Pons (tissue), 1 donor: ENCODE data around the gene CLDN22.

Source experiments
- DNase-seq: peaks from one replicate; pipeline ENCODE4 v3.0.0-alpha.2; 2016; ENCODE audit warnings: low spot score

Gene CLDN22

DNA sequence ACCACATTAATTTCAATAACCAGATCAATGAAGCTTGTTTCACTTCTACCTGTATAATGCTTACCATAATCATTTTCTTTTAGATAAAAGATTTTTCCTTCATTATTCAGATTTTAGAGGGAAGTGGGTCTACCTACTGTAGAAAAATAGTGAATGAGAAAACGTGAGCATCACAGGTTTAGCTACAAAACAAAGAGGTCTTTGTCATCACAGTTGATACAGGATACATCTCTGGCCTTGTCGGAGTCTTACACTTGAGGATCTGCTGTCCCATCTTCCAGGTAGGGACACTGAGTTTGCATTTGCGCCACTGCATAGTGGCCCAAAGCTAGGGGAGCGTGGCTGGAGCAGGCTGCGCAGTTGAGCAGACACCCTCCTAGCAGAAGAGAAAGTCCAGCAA, 1.4 kb upstream of the CLDN22 start:
- DNase-seq = no peak

- DNase-seq = peak; percentile 47
Observed at GRCh38 chr4:183321079-183321478, 1.0 kb upstream of the CLDN22 start.

DNA sequence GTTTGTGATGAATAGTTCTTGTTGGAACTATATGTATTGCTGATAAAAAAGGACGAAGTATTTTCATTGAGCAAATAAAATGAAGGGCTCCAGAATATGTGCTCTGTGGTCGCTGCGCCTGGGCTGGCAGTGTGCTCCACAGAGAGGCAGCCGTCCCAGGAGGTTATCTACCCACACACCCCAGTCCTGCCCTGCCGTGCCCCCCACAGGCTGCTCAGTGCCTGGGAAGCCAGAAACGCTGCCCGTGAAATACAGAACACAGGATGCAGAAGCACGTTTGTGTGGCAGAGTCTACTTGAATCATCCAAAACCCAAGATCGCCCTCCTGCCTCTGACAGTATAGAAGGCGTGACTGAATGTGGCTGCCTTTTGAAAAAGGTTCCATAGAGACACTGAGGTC, 1.4 kb downstream of the CLDN22 start:
- DNase-seq = no peak

GRCh38 chr4:183314806-183315205, 5.3 kb downstream of the CLDN22 start:
- no peak for DNase-seq

DNA sequence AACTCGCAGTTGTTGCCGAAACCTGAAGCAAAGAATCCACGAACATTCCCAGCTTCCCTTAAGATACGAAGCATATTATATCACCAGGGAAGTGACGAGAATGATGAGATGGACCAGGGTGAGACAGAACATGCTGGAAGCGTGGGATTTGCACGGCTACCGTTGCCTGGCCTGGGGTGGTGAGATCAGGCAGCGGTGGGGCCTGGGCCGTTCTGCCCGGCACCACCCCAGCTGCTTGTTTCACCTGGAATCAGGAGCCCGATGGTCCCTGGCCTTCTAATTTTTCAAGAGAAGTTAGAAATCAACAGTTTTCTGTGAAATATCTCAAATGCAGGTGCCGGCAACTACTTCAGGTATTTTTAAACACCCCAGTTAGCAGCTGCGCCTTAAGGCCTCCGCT, 5.7 kb downstream of the CLDN22 start:
- no peak for DNase-seq

DNA sequence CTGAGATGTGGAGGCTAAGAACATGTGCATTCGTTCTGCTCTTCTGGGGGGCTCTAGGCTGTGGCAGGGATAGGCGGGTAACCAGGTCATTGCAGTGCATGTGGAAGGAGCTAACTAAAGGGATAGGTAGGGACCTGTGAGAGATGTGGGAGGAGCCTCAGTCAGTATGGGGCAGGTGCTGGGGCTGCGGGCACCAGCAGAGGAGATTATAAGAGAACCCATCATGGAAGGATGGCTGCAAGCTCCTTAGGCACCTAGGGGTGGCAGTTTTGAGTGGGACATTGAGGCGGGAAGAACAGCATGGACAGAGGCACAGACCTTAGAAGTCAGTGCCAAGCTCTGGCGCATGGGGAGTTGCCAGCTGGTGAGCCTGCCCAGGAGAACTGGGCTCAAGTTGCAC, 7.2 kb downstream of the CLDN22 start:
- no peak for DNase-seq

GRCh38 chr4:183306811-183307210, 13.3 kb downstream of the CLDN22 start:
- no peak for DNase-seq

DNA sequence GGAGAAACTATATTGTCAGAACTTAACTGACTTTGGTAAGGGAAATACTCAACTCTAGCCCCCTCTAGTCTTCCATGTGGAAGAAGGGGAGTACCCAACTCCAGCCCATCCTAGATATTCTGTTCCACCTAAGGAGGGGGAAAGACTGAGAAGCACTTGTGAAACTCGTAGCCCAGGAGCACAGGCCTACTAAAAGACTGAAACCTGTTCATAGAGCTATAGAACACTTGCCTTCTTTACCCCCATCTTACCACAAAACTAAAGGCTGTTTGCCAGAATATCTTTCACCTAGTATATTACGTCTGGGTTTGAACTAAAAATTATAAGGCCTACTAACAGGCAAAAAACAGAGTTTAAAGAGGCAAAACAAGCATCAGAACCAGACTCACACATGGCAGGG, 15.5 kb downstream of the CLDN22 start:
- DNase-seq = no peak

DNA sequence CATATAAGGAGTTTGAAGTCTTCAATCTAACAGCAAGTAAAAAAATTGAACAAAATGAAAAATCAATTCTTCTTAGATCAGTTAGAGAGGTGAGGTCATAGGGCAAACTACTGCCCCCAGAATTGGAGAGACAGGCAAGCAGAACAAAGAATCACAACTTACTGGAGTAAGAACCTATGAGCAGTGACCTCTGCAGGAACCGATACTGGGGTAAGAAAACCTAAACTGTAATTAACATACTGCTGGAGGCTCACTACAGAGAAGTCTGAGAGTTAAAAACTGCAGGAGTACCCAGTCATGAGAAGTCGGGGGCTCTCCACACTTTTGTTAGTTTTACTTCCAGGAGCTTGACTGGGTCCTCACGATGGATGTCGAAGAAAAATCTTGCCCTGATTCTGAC, 16.0 kb downstream of the CLDN22 start:
- DNase-seq = no peak

- DNase-seq = no peak
Observed at GRCh38 chr4:183303301-183303700, 16.8 kb downstream of the CLDN22 start.

DNA sequence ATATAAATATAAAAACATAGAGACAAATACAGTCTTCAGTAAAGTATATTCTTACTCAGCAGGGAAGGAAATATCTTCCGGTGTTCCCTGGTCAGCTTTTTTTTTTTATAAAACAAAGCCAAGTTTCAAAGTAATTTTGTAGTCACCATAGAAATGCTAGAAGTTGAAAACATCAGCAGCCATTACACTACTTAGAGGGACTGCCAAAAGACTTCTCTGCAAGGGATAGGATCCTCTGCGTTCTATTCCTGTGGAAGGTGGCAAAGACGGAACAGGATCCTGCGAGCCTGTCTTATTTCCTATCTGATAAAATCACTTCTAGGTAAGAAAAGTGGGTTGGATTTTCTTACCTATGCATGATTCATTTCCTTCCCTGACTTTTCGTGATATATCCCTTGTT, 19.4 kb downstream of the CLDN22 start:
- no peak for DNase-seq

DNA sequence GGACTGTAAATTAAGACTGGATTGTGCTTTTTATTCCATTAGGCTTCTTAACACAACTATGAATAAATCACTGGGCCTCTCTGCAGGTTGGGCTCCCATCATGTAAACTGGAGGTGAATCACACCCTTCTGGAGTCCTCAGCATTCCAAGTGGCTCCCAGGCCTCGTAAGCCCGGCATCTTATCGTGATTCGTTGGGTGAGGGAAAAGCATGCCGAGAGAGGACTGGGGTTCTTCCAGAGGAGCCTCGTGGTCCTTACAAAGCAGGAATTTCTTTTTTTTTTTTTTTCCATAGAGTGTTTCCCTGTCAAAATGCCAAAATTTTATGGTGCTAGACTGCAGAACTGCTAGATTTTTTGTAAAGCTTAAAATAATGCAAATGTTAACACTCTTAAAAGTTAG, 20.0 kb downstream of the CLDN22 start:
- DNase-seq = no peak

DNA sequence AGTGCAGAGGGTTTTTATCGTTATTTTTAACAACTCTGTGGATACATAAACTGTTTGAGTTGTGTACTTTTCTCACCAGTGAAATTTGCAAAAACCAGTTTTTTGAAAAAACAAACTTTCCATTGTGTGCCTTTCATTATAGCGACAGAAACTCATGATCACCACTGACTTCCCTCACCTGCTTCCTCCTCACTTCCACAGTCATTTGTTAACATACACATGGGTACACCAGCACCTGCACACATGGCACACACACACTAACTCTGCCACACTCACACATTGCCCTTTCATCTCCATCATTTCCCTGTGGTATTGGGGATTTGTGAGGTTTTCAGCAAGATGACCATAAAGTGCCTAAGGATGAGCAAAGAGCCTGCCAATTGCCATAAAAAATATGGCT, 20.6 kb downstream of the CLDN22 start:
- DNase-seq = no peak

DNA sequence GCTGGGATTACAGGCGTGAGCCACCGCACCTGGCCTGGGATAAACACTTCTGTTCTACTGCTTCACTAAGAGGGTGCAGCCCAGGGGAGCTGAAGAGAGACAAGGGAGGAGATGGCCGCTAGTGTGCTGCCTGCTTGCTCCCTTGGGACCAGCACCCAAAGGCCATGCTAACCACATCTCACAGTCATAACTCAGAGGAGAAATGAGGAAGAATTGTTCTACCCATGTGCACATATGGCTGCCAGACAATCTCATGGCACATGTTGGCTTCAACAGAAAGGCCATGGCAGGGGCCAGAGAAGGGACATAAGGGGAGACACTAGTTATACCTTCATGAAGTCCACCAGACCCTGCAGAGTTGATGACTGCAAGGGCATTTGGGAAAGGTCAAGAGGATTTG, 22.4 kb downstream of the CLDN22 start:
- no peak for DNase-seq

- no peak for DNase-seq
Observed at GRCh38 chr4:183295711-183296110, 24.4 kb downstream of the CLDN22 start.

- DNase-seq = no peak
Observed at GRCh38 chr4:183291070-183291469, 29.0 kb downstream of the CLDN22 start.

- DNase-seq = no peak
Observed at GRCh38 chr4:183289688-183290087, 30.4 kb downstream of the CLDN22 start.

DNA sequence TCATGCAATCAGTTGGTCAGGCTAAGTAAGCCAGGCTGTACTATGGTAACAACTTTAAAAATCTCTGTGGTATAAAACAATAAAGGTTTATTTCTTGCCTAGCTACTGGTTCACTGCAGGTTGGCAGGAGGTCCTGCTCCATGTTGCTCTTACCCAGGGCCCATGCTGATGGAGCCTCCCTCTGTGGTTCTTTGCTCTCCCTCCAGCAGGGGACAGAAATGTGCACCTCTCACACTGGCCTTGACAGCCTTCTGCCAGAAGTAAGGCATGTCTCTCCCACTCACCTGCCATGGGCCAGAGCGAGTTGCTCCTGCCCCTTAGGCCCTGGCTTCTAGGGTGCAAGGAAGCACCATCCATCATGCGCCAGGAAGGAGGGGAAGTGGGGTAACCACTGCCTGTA, 31.1 kb downstream of the CLDN22 start:
- no peak for DNase-seq

DNA sequence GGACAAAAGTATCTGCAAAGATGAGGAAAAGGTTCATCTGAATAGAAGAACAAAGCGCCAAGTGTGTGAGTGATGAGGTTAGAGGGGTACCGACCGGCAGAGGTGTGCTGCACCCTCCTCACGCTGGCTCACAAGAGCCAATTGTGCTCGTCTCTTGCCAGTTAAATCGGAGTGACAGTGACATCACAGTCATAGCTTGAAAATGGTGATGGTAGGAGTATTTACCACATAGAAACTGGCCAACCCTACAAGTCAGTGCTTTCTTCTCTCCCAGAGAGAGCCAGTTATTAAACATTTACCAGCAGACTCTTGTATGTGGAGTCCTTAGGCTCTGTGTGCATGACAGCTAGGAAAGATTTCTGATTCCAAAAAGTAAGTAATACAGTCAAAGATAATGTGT, 32.4 kb downstream of the CLDN22 start:
- no peak for DNase-seq

- DNase-seq = no peak
Observed at GRCh38 chr4:183287309-183287659, 32.8 kb downstream of the CLDN22 start.

GRCh38 chr4:183286590-183287308, 33.3 kb downstream of the CLDN22 start:
- DNase-seq = no peak

- no peak for DNase-seq
Observed at GRCh38 chr4:183285886-183286285, 34.2 kb downstream of the CLDN22 start.

DNA sequence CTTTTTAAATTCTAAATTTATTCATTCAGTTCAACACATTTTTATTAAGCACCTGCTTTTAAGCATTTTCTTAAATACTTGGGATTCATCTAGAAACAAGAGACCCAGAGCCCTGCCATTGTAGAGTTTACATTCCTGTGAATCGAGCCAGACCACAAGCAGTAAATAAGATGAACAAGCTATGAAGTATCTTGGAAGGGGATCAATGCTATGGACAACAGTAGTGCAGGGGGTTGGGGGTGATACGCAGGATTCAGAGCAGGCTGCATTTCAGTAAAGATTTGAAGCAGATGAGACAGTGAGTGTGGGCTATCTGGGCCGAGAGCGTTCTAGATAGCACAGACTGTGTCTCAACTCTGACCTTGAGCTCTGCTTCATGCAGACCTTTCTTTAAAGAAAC, 35.1 kb downstream of the CLDN22 start:
- no peak for DNase-seq

DNA sequence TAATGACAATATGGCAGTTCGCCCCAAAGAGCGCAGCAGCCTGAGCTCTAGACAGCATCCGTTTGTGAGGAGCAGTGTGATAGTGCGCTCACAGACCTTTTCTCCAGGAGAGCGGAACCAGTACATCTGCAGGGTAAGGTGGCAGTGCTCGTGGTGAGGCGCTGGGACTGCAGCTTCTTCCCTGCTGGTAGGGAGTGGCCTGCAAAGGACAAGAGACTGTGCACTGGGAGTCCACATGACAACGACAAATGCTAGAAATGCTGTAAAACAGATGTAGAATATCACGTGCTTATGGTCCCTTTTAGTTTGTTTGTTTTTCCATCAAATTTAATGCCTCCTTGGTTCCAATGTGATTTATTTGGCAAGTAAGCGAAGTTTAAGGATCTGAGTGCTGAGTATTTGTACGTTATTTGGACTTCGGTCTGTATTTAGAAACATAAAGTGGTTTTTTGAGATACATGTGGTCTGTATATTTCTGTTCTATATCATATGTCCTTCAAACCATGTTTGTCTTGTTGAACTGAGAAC, 35.8 kb downstream of the CLDN22 start:
- DNase-seq = no peak
